Thyroid gland (tissue), 4 donors: ENCODE results near the gene PPM1L. TPM values are rescaled to one million over a fixed set of nuclear protein-coding genes. Genes with fewer than 3 reads are reported as not detected.

Experiments used
- DNase-seq, 2 donors: peaks; one replicate each; pipeline ENCODE4 v3.0.0-alpha.2; 2019
- H3K27ac ChIP-seq, 3 donors: fragments of 200-600 bp; sonication (generic); 1 replicate in 2 of 3; 2 replicates in 1 of 3; pipeline ENCODE4 v1.5.1; 2016 to 2019; ENCODE audit warnings: mild to moderate bottlenecking in 1 of 3, moderate library complexity in 1 of 3
- H3K27me3 ChIP-seq: fragments of 200-600 bp; sonication (generic); one replicate; pipeline ENCODE4 v1.5.1; 2019
- H3K36me3 ChIP-seq, 2 donors: fragments of 200-600 bp; sonication (generic); one replicate each; pipeline ENCODE4 v1.5.1; 2016 to 2019
- H3K4me1 ChIP-seq, 2 donors: fragments of 200-600 bp; sonication (generic); one replicate each; pipeline ENCODE4 v1.5.1; 2017 to 2019
- H3K4me3 ChIP-seq, 3 donors: fragments of 200-600 bp; sonication (generic); replicated peaks in 1 of 3; 1 replicate in 2 of 3; 2 replicates in 1 of 3; pipeline ENCODE4 v1.5.1; 2016; ENCODE audit warnings: mild to moderate bottlenecking in 1 of 3
- H3K9me3 ChIP-seq: fragments of 200-600 bp; sonication (generic); one replicate; pipeline ENCODE4 v1.5.1; 2017
- CTCF ChIP-seq, 6 experiments: fragments of 200-600 bp in 3 of 6; fragments of 450-650 bp in 3 of 6; sonication (generic) in 3 of 6; IDR thresholded peaks; one replicate each; pipeline ENCODE4 v1.5.1; 2016 to 2019; ENCODE audit warnings: antibody characterized with exemption in 6 of 6, mild to moderate bottlenecking in 2 of 6, inconsistent platforms in 1 of 6, moderate library complexity in 1 of 6
- POLR2A ChIP-seq, 2 donors: fragments of 450-650 bp; IDR thresholded peaks; one replicate each; pipeline ENCODE4 v1.6.1; 2017; ENCODE audit warnings: antibody characterized with exemption in 2 of 2, mild to moderate bottlenecking in 2 of 2, moderate library complexity in 1 of 2
- WGBS, 2 donors: methylation state at CpG; one replicate each; pipeline ENCODE4 v1.1.5; 2017; 5-methylcytosine and 5-hydroxymethylcytosine counted together
- intact Hi-C: fragments of 100-400 bp; cut with DNase I; formaldehyde crosslinking; loops from one replicate; pipeline ENCODE4 v1.15.1; 2023
- total RNA-seq, 4 donors: library from RNA; depleted of rRNA; stranded (reverse); fragments of >200 nt; gene quantifications; one replicate each; pipeline ENCODE4 v1.2.3, GENCODE V29; 2016

PPM1L gene
- total RNA-seq, 4 donors from 2014 or later = 47.2 to 77.4 (median 50.4) TPM

GRCh38 chr3:160808838-160809237 is 52.8 kb downstream of the PPM1L start:
- H3K27ac ChIP-seq = peak overlapping the region; percentile 43 to 79 (median 75)
- H3K4me1 ChIP-seq = peaks cover 46 to 68% of the 10 kb centered on the region in 2 donors
- no peaks in the 10 kb centered on the region for H3K27me3 ChIP-seq
- no peaks in the 10 kb centered on the region for H3K36me3 ChIP-seq
- 26 to 32% methylated on average over 3 of the region's 3 CpGs for WGBS, 2 donors
- TF ChIP-seq CTCF (IDR thresholded peaks at IDR 0.05) (no peak), POLR2A (IDR thresholded peaks at IDR 0.05) (peak in 1 of 2 donors; percentile 24)
- DNase-seq = peak; percentile 84
- intact Hi-C loops = no loop called here
- no peaks in the 10 kb centered on the region for H3K9me3 ChIP-seq
- no peak overlapping the region for H3K4me3 ChIP-seq

DNA sequence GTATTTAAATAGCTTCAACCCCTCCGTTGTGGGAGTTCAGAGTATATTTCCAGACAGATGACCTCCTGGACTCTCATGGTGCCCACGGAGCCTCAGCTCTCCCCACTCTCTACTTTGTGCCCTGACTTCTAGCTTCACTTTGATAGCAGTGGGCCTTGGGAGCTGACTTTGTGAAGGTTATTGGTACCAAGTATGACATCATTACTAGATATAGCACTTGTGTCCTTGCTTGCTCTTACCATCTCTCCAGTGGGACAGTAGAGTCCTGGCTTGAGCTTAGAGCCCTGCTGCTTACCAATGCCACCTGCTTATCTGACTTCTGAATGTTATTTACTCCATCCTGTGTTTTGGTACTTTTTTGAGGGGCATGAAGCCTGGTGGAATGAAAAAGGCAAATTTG is 53.4 kb downstream of the PPM1L start:
- intact Hi-C loops = no loop called here
- no peaks in the 10 kb centered on the region for H3K9me3 ChIP-seq
- H3K4me1 ChIP-seq = peaks cover 46 to 65% of the 10 kb centered on the region in 2 donors
- WGBS, 2 donors = 61 to 62% methylated on average over 2 of the region's 2 CpGs
- no peaks in the 10 kb centered on the region for H3K36me3 ChIP-seq
- H3K4me3 ChIP-seq = no peak overlapping the region
- no peak for TF ChIP-seq CTCF (IDR thresholded peaks at IDR 0.05)
- no peak for TF ChIP-seq POLR2A (IDR thresholded peaks at IDR 0.05)
- H3K27me3 ChIP-seq = no peaks in the 10 kb centered on the region
- H3K27ac ChIP-seq = peak overlapping the region; percentile 43 to 79 (median 75)
- DNase-seq = no peak

DNA sequence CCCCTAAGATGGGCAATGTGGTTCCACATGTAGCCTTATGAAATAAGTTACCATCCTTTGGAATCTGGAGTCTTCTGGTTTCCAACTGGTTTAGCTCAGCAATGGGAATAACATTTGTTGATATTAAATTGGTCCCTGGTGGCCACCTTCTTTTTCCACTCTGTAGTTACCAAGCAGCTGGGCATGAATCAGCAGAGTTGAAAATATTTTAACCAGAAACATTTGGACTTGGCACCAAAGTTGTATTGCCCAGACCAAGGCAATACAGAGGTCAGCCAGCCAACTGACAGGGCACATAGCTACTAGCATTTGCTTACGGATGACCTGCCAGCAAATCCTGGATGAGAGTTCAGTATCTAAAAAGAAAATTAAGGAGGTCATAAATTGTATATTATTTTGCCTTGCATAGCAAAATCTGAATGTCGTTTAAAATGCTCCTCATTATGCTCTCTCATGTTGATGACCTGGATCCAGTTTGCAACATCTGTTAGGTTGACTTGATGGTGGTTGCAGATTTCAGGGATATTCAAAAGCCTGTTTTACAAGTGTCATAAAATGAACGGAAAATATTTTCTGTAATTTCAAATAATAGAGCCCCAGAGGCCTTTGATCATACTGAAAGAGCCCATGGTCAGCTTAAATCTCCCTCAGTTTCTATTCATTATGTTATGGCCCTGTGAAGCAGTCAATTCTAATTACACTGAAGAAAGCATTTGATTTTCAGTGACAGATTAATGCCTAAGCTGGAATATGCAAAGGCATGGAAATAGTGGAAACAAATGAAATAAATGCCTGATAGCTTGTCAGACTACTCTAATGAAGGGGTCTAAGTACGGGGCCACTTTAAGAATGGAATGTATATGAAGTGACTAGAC is 54.6 kb downstream of the PPM1L start:
- intact Hi-C loops = no loop called here
- peak overlapping the region; percentile 70 to 79 (median 75) for H3K27ac ChIP-seq

GRCh38 chr3:160811237-160811548 is 55.2 kb downstream of the PPM1L start:
- H3K9me3 ChIP-seq = no peaks in the 10 kb centered on the region
- H3K4me1 ChIP-seq = peaks cover 38 to 49% of the 10 kb centered on the region in 2 donors
- peak overlapping the region; percentile 70 to 79 (median 75) for H3K27ac ChIP-seq
- 18 to 29% methylated on average over 1 of the region's 1 CpG for WGBS, 2 donors
- no peak for TF ChIP-seq POLR2A (IDR thresholded peaks at IDR 0.05)
- no peak for TF ChIP-seq CTCF (IDR thresholded peaks at IDR 0.05)
- DNase-seq = peak; percentile 42 to 46
- intact Hi-C loops = no loop called here
- H3K4me3 ChIP-seq = no peak overlapping the region
- H3K36me3 ChIP-seq = no peaks in the 10 kb centered on the region
- no peaks in the 10 kb centered on the region for H3K27me3 ChIP-seq

More for the DNA sequence above, 54.6 kb downstream of the PPM1L start:
- peak; percentile 42 to 60 for DNase-seq
- Histone ChIP-seq H3K9me3 (no peaks in the 10 kb centered on the region), H3K4me1 (peaks cover 38 to 54% of the 10 kb centered on the region in 2 donors), H3K27me3 (no peaks in the 10 kb centered on the region), H3K4me3 (no peak overlapping the region), H3K36me3 (no peaks in the 10 kb centered on the region)
- no peak for TF ChIP-seq POLR2A (IDR thresholded peaks at IDR 0.05)
- no peak for TF ChIP-seq CTCF (IDR thresholded peaks at IDR 0.05)
- WGBS, 2 donors = 61% methylated on average over 4 of the region's 4 CpGs

- TF ChIP-seq POLR2A (IDR thresholded peaks at IDR 0.05) = no peak
- DNase-seq = no peak
- Histone ChIP-seq H3K4me1 (peaks cover 38 to 49% of the 10 kb centered on the region in 2 donors), H3K27ac (peak overlapping the region in 2 of 3 donors; percentile 17 to 56), H3K4me3 (no peak overlapping the region), H3K9me3 (no peaks in the 10 kb centered on the region), H3K36me3 (no peaks in the 10 kb centered on the region), H3K27me3 (no peaks in the 10 kb centered on the region)
- 63 to 72% methylated on average over 3 of the region's 3 CpGs for WGBS, 2 donors
- intact Hi-C loops = no loop called here
These were observed 56.3 kb downstream of the PPM1L start for GRCh38 chr3:160812304-160812703.
